Ovary (tissue), 3 donors: Measurements from ENCODE around the gene GDF7.

Experiments
- POLR2A ChIP-seq: fragments of 450-650 bp; IDR thresholded peaks from one replicate; pipeline ENCODE4 v1.6.1; 2017; ENCODE audit warnings: antibody characterized with exemption, mild to moderate bottlenecking, moderate library complexity
- TF ChIP-seq, protein P1 (sequence below), 3 donors: fragments of 450-650 bp in 2 of 3; fragments of 200-600 bp in 1 of 3; IDR thresholded peaks; one replicate each; pipeline versions ENCODE4 v1.5.1 to v1.8.0; 2016 to 2022; ENCODE audit warnings: antibody characterized with exemption in 3 of 3, mild to moderate bottlenecking in 1 of 3
- donor health status: DM: no; HTN: no; CAD: no.

DNA sequence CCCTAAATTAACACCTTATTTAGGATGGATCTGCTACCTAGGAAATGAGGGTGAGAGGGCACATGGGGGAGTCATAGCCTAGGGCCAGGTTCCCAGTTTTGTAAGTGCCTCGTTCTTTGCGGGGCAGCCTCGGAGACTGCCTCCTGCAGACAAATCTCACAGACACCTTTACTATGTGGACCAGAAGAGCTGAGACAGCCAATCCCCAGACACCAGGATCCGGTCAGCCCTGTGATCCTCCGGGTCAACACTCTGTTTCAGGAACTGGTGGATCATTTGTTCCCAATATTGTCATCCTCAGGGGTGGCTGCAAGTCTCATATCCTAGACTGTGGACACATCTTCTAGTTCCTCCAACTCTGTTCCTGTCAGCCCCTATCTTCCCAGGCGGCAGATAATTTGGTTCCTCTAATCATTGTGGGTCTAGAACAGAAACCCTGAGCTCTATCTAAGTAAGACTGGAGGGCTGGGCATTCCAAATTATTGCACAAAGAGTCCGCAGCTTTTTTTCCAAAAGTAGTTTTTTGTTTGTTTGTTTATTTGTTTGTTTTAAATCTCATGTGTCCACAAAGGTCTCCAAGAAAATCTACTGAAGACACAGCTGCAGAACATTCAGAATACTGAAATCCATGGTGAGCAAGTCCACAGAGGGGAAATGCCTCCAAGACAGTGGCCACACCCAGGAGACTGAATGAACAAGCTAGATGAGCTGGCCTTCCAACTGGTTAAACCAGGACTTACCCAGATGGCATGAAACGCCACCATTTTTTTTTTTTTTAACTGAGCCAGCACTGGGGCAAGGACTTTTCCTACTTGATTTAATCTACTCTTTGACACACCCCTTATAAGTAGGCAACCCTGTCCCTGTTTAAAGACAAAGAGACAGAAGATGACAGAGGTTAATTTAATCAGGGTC lies 6.2 kb upstream of the GDF7 start:
- TF ChIP-seq POLR2A = no peak
- TF ChIP-seq, protein P1, sequence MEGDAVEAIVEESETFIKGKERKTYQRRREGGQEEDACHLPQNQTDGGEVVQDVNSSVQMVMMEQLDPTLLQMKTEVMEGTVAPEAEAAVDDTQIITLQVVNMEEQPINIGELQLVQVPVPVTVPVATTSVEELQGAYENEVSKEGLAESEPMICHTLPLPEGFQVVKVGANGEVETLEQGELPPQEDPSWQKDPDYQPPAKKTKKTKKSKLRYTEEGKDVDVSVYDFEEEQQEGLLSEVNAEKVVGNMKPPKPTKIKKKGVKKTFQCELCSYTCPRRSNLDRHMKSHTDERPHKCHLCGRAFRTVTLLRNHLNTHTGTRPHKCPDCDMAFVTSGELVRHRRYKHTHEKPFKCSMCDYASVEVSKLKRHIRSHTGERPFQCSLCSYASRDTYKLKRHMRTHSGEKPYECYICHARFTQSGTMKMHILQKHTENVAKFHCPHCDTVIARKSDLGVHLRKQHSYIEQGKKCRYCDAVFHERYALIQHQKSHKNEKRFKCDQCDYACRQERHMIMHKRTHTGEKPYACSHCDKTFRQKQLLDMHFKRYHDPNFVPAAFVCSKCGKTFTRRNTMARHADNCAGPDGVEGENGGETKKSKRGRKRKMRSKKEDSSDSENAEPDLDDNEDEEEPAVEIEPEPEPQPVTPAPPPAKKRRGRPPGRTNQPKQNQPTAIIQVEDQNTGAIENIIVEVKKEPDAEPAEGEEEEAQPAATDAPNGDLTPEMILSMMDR (IDR thresholded peaks at IDR 0.05) = no peak
